Retinal pigment epithelial cell (primary cell): ENCODE results near the gene GON4L.
A peak's percentile ranks its signal among the peaks of the same experiment; 100 is the strongest.
"Not testable (repeated sequence)": the region's sequence is repeated elsewhere in the genome, so short reads cannot be mapped to it uniquely, and the experiment has no call there.

Experiments
- DNase-seq: peaks from one replicate; pipeline ENCODE4 v3.0.0-alpha.2; 2010; ENCODE audit warnings: low read depth
- H3K4me3 ChIP-seq: 2 replicates; pipeline ENCODE4 v1.5.1; 2011; ENCODE audit warnings: mild to moderate bottlenecking, low read length, control low read depth, moderate library complexity
- TF ChIP-seq, protein P1 (sequence below): conservative IDR thresholded peaks from 2 replicates; pipeline ENCODE4 v1.5.1; 2011; ENCODE audit warnings: low read depth, low read length, control low read depth, inconsistent platforms

GON4L gene

DNA sequence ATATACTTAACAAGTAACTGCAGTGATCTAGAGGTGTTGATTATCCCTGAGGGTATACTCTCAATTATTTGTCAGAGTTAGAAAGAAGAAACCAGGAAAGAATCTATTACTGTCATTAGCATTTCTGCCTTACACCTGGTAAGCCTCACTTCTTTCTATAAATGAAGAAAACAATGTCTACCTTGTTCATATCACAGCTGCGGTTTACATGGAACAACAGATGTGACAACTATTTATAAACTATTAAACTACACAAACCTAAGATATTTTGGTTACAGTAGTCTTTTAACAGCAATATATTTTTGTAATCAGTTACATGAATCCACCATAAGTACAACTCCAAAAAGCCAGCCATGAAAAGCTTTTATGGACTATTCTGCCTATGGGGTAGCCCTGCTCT is 40.7 kb downstream of the GON4L start:
- TF ChIP-seq, protein P1, sequence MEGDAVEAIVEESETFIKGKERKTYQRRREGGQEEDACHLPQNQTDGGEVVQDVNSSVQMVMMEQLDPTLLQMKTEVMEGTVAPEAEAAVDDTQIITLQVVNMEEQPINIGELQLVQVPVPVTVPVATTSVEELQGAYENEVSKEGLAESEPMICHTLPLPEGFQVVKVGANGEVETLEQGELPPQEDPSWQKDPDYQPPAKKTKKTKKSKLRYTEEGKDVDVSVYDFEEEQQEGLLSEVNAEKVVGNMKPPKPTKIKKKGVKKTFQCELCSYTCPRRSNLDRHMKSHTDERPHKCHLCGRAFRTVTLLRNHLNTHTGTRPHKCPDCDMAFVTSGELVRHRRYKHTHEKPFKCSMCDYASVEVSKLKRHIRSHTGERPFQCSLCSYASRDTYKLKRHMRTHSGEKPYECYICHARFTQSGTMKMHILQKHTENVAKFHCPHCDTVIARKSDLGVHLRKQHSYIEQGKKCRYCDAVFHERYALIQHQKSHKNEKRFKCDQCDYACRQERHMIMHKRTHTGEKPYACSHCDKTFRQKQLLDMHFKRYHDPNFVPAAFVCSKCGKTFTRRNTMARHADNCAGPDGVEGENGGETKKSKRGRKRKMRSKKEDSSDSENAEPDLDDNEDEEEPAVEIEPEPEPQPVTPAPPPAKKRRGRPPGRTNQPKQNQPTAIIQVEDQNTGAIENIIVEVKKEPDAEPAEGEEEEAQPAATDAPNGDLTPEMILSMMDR = no peak
- no peak for DNase-seq
- no peak overlapping the region for H3K4me3 ChIP-seq

DNA sequence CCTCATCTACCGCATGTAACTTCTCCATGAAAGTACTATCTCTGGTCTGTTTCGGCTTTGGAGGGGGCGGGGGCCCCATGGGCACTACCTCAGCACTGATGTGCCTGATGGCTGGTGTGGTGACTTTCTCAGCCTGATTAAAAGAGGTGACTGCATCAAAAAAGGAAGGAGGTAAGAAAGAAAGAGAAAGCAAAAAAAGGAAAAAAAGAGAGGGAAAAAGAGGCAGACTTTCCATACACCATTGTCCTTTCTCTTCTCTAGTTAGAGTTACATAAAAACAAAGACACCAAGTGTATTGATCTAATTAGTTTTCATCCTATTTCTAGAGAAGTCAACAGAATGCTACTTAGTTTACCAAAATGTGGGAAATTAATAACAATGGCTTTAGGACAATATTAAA is 43.3 kb downstream of the GON4L start:
- DNase-seq = no peak
- H3K4me3 ChIP-seq = no peak overlapping the region
- TF ChIP-seq, protein P1 = no peak

DNA sequence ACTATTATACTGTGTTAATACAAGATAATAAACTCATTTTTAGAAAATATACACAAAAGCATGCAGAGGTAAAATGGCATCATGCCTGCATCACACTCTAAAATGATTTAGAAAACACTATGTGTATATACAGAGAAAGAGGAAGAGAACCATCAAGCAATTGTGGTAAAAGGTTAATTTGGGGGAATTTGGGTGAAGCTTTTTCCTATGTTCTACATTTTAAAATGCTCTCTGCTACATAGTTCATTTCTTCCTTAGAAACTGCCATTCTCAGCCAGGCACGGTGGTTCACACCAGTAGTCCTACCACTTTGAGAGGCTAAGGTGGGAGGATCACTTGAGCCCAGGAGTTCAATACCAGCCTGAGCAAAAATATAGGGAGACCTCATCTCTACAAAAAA is 44.1 kb downstream of the GON4L start:
- no peak overlapping the region for H3K4me3 ChIP-seq
- no peak for DNase-seq
- TF ChIP-seq, protein P1 = no peak

DNA sequence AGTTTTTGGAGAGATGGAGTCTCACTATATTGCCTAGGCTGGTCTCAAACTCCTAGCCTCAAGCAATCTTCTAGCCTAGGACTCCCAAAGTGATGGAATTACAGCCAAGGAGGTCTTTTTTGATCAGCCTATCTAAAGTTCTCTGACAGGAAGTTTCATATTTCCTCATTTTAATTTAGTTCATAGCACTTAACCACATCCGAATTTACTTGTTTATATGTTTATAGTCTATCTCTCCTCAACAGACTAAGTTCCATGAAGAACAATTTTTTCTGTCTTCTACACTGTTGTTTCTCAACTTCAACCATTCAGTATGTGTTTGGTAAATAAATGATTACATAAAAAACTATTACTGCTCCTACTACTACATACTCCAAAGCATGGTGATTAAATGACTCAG is 47.9 kb downstream of the GON4L start:
- no peak for DNase-seq
- no peak overlapping the region for H3K4me3 ChIP-seq
- TF ChIP-seq, protein P1 = no peak

GRCh38 chr1:155801149-155801548 is 55.9 kb downstream of the GON4L start:
- peak; percentile 8 for DNase-seq
- TF ChIP-seq, protein P1 = no peak

GRCh38 chr1:155795618-155796017 is 61.4 kb downstream of the GON4L start:
- not testable (repeated sequence) for DNase-seq, H3K4me3 ChIP-seq

More at GRCh38 chr1:155801149-155801548, 55.9 kb downstream of the GON4L start:
- no peak overlapping the region for H3K4me3 ChIP-seq

GRCh38 chr1:155794605-155795245 is 62.3 kb downstream of the GON4L start:
- no peak overlapping the region for H3K4me3 ChIP-seq
- DNase-seq = no peak
- TF ChIP-seq, protein P1 = no peak
